Posterior cingulate gyrus (tissue), 11 donors: Measurements from ENCODE around the gene NKAIN2.
"Not testable (repeated sequence)": the region's sequence is repeated elsewhere in the genome, so short reads cannot be mapped to it uniquely, and the experiment has no call there.

Experiments
- DNase-seq, 10 donors: peaks; one replicate each; pipeline versions ENCODE4 v3.0.0 to v3.0.0-alpha.2; 2020 to 2021; ENCODE audit warnings: mixed read lengths in 3 of 10
- intact Hi-C: fragments of 100-400 bp; cut with DNase I; formaldehyde crosslinking; loops from one replicate; pipeline ENCODE4 v1.15.1; 2023

Gene NKAIN2

DNA sequence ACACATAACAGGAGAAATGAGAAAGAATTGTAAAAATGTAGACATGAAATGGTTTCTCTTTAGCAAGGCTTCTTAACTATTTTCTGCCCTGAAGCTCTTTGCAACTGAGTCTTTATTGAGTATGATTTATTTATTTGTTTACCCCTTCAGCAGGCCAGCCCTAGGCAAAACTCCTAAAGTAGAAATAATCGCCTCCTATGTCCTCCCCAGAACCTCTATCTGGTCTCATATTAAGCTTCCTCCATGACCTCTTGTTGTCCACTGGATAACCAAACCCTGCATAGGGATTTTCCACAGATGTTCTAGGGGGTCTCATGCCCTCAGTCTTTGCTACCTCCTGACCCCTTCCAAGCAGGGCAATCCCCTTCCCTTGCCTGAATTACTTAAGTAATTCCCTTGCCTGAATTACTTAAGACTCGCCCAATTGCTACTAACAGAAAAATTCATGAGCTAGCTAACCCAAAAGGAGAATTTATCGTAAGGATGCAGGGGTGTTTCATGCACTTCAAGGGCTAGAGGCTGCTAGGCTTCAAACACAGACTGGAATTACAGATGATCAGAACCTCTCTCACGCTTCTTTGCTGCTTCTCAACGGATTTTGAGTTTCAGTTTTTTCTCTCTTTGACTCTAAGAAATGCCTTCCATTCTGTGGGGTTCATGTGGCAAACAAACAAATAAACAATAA lies 732.6 kb downstream of the NKAIN2 start:
- no peak for DNase-seq

DNA sequence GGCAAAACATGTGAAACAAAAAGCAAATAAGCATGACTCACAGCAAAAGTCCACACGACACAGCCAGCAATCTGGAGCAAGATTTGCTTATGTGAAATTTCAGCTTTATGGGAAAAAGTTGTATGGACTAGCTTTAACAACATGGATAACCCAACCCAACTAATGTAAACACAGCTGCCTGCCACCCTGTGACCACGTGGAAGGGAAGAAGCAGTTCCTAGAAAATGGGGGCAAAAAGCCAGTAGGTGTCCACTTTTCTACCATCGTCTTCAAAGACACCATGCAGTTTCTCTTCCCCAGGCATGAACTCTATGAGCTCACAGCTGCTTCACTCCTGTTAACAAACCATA lies 733.2 kb downstream of the NKAIN2 start:
- intact Hi-C loops: no loop called here
- DNase-seq: no peak

More for the DNA sequence above, 732.6 kb downstream of the NKAIN2 start:
- intact Hi-C loops: no loop called here

DNA sequence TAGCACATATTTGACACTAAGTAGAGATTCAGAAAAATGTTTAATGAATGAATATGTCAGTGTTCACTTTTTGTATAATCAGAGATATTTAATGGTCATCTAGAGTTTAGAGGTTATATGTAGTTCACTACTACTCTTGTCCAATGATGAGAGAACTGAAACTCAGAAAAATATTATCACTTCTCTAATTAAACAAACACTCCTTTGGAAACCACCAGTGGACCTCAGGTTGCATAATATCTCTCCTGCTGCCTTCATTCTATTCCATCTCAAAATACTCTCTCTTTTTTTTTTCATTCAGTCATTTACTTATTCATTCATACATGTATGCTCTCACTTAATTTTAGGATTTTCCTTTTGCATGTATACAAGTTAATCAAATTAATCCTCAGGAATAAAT lies 735.4 kb downstream of the NKAIN2 start:
- intact Hi-C loops: no loop called here
- DNase-seq: no peak

DNA sequence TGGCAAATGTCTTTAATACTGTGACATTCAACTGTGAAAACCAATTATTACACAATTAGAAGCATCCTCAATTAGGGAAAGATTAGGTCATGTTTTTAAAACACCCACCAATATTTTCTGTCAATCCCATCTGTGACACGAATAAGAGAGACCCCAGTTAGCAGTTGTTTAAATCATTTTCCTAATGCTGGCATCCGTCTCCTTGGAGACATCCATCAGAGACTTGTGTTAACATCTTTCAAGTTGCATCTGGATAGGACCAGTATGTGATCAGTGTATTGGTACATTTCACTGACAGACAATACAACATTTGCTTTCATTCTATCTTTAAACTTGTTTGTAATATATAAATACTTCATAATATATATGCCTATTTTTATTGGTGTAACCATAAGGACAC lies 737.9 kb downstream of the NKAIN2 start:
- no peak for DNase-seq
- intact Hi-C loops: no loop called here

DNA sequence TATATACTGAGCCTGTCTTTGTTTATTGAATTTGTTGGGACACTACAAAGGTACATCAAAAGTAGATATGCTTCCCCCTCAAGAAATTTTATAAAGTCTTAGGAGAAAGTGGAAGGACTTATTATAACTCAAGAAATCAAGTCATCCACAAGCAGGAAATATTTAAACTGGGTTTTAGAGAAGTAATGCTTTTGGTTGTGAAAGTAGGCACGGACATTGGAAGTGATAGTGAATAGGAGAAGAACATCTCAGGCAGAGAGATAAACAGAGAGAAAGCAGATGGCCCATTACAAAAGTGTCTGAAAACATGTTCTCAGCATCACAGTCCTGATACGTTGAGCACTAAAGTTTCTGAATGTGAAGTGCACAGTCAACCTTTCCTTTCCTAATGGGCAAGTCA lies 742.9 kb downstream of the NKAIN2 start:
- DNase-seq: no peak
- intact Hi-C loops: no loop called here

DNA sequence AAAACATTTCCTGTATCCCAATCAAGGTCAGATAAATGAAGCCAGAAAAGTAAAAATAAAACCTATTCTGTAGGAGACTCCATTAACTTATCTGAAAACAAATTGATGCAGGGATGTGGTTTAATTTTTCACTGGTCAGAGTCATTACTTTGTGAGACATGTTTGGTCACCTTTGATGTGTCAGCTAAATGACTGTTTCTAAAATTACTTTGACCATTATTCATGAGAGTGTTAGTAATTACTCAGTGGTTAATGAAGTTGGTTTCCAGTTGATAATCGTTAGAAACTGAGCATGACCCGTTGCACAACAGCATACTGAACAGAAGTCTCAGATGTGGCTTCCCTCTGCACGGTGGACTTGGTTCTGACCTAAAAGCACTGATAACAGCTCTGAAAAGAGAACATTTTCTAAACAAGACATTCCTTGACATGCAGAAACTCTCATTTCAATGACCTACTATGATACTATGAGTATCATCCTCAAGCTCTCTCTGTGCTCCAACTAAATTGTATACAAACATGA lies 748.1 kb downstream of the NKAIN2 start:
- intact Hi-C loops: no loop called here
- no peak for DNase-seq

DNA sequence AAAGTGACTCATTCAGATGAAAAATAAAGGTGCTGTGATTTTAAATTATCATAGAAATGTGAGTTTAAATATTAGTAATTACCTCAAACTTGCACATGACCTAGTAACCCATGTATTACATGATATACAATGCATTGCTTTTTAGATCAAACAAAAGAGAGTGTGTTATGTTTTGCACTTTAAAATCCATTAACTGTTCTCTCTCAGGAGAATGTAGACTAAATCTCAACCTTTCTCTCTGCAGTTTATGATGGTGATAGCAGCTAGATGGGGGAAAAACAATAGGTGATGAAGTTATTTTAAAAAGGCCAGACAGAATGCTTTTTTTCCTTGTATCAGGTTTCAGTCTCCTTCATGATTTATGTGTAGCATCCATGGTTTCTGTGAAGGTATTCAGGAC lies 754.2 kb downstream of the NKAIN2 start:
- intact Hi-C loops: no loop called here
- DNase-seq: no peak

DNA sequence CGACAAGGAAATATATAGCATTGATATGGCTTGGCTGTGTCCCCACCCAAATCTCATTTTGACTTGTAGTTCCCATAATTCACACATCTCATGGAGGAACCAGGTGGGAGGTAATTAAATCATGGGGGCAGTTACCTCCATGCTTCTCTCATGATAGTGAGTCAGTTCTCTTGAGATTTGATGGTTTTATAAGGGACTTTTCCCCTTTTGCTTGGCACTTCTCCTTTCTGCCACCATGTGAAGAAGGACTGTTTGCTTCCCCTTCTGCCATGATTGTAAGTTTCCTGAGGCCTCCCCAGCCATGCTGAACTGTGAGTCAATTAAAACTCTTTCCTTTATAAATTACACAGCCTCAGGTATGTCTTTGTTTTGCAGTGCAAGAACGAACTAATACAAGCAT lies 756.4 kb downstream of the NKAIN2 start:
- intact Hi-C loops, DNase-seq: not testable (repeated sequence)

DNA sequence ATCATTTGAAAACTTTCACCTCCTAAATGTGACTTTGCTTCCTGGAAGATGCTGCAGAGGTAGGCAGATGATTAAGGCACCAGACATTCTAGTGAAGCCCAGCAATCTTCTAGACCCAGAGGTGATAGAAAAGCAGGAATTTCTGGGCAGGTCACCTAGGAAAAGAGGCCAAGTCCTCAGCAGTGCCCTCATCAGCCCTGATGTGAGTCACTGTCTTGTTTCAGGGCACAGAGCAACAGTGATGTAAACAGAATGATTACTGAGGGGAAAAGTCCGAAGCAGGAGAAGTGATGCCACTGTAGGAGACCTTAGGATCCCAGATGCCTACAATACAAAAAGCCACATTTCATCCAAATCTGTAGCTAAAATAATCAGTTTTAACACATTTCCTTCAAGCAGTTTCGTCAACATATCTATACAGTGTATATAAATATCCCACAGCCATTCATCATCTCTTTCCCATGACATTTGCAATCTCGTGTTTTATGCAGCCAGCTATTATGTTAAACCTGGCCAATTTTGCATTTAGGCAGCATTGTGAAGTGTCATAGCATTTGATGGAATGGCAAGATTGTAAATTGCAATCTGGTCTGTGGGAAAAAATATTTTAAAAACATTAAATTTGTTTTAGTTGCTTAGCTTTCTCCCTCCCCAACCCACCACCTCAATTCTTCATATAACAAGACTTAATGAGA lies 757.4 kb downstream of the NKAIN2 start:
- no peak for DNase-seq
- intact Hi-C loops: no loop called here

DNA sequence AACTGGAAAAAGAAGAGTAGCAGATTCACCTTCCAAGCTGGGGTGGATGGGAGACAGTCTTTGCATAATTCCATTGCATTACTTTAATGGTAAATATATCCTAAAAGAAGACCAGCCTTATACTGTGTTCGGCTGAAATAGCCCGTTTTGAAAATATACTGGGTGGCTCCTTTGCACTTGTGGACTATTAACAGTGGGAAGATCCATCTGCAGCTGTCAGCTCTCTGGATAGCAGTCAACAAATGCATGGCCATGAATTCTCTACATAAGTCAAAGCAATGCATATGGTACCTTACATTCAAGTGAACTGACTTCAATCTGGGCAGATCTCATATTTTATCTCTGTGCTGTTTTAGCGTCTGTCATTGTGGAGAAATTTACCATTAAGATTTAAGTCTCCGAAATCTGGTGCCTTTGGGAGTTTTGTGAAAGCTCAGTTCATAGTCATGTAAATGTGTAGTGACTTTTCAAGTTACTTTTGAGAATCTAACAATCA lies 758.0 kb downstream of the NKAIN2 start:
- no peak for DNase-seq
- intact Hi-C loops: no loop called here

DNA sequence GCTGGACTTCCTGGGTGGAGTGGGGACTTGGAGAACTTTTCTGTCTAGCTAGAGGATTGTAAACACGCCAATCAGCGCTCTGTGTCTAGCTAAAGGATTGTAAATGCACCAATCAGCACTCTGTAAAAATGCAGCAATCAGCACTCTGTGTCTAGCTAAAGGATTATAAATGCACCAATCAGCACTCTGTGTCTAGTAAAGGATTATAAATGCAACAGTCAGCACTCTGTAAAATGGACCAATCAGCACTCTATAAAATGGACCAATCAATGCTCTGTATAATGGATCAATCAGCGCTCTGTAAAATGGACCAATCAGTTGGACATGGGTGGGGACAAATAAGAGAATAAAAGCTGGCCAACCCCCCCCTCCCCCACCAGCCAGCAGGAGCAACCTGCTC lies 760.5 kb downstream of the NKAIN2 start:
- DNase-seq, intact Hi-C loops: not testable (repeated sequence)

DNA sequence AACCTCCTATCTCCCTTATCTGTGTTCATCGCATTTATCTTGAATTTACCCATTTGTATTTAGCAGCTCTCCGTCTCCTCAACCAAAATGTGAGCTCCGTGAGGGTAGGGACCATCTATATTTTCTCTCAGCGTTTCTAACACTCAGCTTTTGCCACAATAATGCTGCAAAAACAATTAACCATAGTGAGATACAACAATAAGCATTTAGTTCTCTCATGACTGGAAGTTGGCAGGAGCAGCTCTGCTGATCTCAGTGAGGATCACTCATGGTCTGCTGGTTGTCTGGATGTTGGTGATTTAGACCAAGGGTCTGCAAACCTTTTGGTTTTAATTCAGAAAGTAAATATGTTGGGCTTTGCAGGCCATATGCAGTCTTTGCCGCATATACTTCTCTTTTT lies 763.7 kb downstream of the NKAIN2 start:
- DNase-seq: no peak
- intact Hi-C loops: no loop called here

DNA sequence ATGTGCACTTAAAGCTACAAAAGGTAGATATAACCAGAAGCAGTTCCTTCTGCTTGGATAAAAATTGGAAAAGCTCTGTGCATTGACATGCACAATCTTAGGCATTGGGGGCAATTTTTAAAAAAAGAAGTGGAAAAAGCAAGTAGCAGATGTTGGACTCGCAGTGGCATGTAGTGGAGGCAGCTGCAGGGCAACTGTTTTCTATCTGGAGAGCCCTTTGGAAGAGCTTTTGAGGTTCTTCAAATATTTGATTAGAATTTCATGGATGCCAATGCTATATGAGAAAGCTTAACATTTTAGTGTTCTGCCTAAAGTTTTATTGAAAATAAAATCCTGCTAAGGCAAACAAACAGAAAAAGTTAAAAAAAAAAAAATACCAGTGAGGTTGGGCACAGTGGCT lies 770.3 kb downstream of the NKAIN2 start:
- no peak for DNase-seq
- intact Hi-C loops: no loop called here

DNA sequence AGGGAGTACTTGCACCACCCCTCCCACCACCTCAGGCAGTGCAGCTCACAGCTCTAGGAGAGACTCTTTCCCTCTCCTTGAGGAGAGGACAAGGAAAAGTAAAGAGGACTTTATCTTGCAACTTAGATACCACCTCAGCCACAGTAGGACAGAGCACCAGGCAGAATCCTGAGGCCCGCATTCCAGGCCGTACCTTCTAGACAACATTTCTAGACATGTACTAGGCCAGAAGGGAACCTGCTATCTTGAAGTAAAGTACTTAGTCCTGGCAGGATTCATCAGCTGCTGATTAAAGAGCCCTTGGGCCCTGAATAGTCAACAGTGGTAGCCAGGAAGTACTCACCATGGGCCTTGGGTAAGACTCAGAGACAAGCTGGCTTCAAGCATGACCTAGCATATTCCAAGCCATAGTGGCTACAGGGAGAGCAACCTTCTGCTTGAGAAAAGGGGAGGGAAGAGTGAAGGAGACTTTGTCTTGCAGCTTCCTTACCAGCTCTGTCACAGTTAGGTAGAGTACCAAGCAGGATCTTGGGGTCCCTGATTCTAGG lies 774.1 kb downstream of the NKAIN2 start:
- peak in 1 of 10 donors; percentile 26 for DNase-seq
- intact Hi-C loops: no loop called here

DNA sequence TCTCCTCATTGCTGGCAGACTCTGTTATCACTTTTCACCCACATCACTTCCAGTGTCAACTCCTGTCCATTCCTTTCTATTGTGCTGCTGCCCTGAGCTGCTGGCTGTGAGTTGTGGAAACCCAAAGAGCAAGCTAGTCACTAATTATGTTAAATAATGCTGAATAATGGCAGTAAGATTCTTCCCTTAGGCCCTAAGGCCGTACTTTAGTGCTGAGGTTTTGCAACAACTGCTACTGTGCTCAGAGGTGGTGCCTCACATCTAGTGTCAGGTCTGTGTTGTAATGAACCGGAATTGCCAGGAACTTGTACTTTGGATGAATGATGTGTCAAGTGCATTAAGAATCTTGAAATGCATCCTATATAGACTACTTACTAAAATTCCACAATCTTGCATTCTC lies 786.3 kb downstream of the NKAIN2 start:
- intact Hi-C loops: no loop called here
- DNase-seq: no peak

DNA sequence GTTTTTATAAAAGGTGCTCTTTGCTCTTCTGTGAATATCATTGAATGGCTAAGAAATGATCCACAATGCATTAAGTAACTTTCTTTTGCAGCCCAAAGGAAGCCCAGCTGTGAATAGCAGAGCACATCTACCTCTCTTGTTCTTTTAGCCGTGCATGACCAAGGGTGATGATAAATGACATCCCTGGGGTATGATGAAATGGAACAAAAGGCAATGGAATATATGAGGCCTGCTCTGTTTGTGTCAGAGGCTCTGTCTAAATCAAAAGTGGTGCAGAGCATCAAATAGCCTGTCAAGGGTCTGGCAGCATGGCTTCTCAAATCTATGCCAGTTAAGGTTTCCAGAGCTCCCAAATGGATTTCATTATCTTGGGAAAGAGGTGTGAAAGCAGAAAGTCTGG lies 796.0 kb downstream of the NKAIN2 start:
- intact Hi-C loops: no loop called here
- no peak for DNase-seq

DNA sequence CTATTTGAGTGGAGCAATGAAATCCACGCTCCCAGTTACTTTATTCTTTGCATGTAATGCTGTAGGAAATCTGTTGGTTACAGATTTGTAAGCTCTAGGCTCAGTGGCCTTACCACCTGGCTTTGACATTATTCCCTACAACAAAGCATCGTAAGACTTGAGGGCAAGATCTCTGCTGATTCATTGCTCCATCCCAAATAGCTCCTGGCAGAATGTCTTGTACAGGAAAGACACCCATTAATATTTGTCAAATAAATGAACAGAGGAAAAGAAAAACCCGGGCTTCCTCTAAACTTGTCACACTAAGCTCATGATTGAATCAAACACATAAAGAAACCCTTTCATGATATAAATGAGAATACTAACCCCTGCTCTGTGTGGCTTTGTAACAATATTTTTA lies 801.1 kb downstream of the NKAIN2 start:
- no peak for DNase-seq
- intact Hi-C loops: no loop called here

DNA sequence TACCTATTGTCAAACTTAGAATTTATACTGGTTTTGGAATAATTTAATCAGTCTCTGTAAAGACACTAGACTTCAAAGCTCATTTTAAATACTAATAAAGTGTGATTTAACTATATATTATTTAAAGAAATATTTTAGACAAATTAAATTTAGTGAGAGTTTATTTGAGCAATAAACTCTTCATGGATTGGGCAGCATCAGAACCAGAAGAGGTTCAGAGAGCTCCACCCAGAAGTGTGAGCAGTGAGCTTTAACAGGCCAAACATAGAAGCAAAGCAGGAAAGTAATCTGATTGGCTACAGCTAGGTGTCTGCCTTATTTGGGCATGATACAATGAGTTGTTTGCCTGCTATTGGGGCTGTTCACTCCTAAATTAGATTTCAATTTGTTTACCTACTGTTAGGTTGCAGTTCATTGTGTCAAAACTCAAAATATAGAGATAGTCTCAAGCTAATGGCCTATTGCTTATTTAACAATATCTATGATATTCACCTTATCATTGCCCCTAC lies 803.5 kb downstream of the NKAIN2 start:
- no peak for DNase-seq
- intact Hi-C loops: no loop called here

DNA sequence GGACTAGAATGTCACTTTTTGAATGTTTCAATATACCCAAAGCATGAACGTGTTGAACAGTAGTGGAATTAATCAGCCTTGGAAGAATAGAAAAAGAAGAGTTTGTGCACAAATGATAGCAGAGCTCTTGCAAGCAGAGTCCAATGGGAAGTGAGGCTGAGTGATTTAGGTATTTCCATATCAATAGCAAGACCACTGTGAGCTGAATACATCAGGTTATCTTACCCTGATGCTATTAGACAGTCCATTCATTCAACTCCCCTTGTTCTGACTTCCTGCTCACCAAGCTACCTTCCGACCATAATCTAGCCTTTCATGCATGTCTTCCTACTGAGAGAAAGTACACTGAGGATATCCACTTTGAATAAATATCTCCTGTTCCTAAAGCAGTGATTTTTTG lies 809.4 kb downstream of the NKAIN2 start:
- no peak for DNase-seq
- intact Hi-C loops: no loop called here

DNA sequence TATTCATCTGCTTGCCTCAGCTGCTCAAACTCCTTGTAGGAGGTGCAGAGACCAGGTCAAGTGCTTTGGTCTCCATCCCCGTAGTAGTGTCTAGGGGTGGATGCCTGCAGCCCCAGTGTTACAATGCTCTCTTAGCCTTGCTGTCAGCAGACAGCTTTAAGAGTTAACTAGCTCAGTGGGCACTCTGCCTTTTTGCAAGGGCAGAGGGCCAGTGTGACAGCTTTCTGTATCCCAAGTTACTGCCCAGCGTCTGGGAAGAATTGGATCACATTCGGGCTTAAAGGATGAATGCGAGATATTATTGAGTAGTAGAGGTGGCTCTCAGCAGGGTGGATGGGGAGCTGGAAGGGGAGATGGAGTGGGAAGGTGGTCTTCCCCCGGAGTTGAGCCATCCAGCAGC lies 818.7 kb downstream of the NKAIN2 start:
- intact Hi-C loops: no loop called here
- DNase-seq: peak in 1 of 10 donors; percentile 38

DNA sequence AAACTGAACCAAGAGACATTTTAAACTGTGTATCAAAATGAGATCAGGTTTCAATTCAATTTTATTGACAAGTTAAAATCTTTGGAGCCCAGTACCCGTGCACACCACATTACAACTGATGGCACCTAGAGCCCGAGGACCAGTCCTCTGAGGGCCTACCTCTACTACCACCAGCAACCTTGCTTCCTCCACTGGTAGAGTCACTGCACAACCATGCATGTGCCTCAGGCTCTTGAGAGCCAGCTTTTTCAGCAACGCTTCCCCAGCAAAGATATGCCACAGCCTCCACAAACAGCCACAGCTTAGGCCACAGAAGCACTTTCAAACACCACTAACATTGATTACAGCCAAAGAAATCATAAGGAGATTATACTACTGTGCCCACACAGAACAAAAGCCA lies 830.0 kb downstream of the NKAIN2 start:
- intact Hi-C loops: no loop called here
- DNase-seq: peak in 1 of 10 donors; percentile 50

DNA sequence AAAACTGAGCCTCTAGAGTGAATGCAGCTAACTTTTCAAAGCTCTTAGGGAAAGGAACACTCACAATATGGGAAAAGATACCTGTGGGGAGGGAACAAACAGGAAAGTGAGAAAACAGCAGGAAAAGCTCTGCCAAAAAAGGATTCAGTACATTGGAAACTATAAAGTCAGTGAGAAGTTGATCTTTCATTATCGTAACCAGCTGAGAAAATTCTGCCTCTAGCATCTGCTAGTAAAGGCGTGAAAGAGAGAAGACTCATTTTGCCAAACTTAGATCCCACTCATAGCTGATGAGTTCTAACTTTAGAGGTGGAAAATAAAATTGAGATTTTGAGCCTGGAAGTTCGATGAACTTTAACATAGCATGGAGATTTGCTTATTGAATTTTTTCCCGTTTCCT lies 836.8 kb downstream of the NKAIN2 start:
- no peak for DNase-seq

More for the DNA sequence above, 836.8 kb downstream of the NKAIN2 start:
- intact Hi-C loops: no loop called here
